NCI-H1417 (cell line): Measurements from ENCODE around the gene CGNL1.

Experiments used
- DNase-seq, 3 experiments: peaks; one replicate each; lab custom pipeline; 2025; lab: John Stamatoyannopoulos, UW

The CGNL1 gene

GRCh38 chr15:57570340-57570739, 194.0 kb downstream of the CGNL1 start:
- no peak for DNase-seq

- no peak for DNase-seq
These were observed 194.7 kb downstream of the CGNL1 start for GRCh38 chr15:57570994-57571393.

GRCh38 chr15:57571725-57572124, 195.4 kb downstream of the CGNL1 start:
- no peak for DNase-seq

GRCh38 chr15:57572468-57572867, 196.2 kb downstream of the CGNL1 start:
- DNase-seq, result no peak

GRCh38 chr15:57573151-57573550, 196.8 kb downstream of the CGNL1 start:
- DNase-seq, result no peak

- DNase-seq, result no peak
These were observed 199.1 kb downstream of the CGNL1 start for GRCh38 chr15:57575363-57575762.

- no peak for DNase-seq
These were observed 202.1 kb downstream of the CGNL1 start for GRCh38 chr15:57578288-57578900.

- DNase-seq, result no peak
These were observed 204.1 kb downstream of the CGNL1 start for GRCh38 chr15:57580428-57580827.

- no peak for DNase-seq
These were observed 204.6 kb downstream of the CGNL1 start for GRCh38 chr15:57580866-57581265.

GRCh38 chr15:57582090-57582489, 205.8 kb downstream of the CGNL1 start:
- peak in 1 of 3 experiments; percentile 21 for DNase-seq

GRCh38 chr15:57583282-57583681, 207.0 kb downstream of the CGNL1 start:
- DNase-seq, result no peak

- no peak for DNase-seq
These were observed 207.4 kb downstream of the CGNL1 start for GRCh38 chr15:57583720-57584119.

GRCh38 chr15:57586661-57587424, 210.5 kb downstream of the CGNL1 start:
- no peak for DNase-seq

GRCh38 chr15:57589281-57589680, 213.0 kb downstream of the CGNL1 start:
- DNase-seq, result no peak

GRCh38 chr15:57589754-57590153, 213.4 kb downstream of the CGNL1 start:
- DNase-seq, result no peak

GRCh38 chr15:57591237-57591821, 215.0 kb downstream of the CGNL1 start:
- DNase-seq, result peak in 1 of 3 experiments; percentile 25

- DNase-seq, result peak in 2 of 3 experiments; percentile 44 to 50
These were observed 215.6 kb downstream of the CGNL1 start, which contains the start of gene MYZAP for GRCh38 chr15:57591822-57592367. TSS of gene MYZAP (plus strand) at chr15:57591904. CDS start at chr15:57592035, 131 bp downstream.

GRCh38 chr15:57592426-57592825, 216.1 kb downstream of the CGNL1 start:
- DNase-seq, result no peak

- DNase-seq, result no peak
These were observed 216.6 kb downstream of the CGNL1 start for GRCh38 chr15:57592836-57593420.

- no peak for DNase-seq
These were observed 218.2 kb downstream of the CGNL1 start for GRCh38 chr15:57594479-57594878.

GRCh38 chr15:57595011-57595866, 218.9 kb downstream of the CGNL1 start:
- peak in 2 of 3 experiments; percentile 31 to 74 for DNase-seq
